ENCODE measurements around the gene PAK6.

The PAK6 gene

DNA sequence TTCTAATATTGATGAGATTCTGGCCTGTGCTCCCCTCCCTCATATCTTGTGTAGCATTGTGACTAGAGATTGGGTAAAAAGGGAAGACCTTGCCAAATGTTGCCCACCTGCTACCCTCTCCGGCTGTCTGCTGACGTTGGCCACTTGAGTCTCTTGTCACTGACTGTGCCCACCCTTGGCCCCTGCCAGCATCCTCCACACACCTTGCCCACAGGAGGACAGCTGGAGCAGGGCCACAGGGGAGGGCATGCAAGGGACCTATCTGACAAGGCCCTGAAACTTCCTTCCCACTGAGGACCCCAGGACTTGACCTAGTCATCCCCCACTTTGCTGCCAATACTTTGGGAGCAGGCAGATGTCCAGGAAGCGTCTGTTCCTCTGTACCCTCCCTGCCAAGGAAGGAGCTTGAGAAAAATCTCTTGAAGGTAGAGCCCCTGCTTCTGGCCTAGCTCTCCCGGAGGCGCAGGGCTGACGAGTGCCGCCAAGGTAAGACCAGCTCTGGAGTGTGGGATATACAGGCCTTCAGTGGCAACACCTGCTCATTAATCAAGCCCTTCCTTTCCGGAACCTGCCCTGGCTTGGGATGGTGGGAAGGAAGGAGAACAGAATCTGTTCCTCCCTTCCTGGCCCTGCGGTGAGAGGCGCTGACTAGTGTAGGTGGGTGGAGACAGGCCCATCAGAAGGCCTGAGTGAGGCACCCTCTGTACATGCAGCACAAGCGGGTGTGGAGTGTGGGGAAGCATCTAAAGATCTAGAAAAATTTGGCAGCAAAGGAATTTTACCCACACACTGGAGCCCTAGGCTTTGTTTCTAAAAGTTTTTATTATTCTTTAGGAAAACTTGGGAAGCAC is 4.9 kb upstream of the PAK6 start:
- TF ChIP-seq, protein P1, sequence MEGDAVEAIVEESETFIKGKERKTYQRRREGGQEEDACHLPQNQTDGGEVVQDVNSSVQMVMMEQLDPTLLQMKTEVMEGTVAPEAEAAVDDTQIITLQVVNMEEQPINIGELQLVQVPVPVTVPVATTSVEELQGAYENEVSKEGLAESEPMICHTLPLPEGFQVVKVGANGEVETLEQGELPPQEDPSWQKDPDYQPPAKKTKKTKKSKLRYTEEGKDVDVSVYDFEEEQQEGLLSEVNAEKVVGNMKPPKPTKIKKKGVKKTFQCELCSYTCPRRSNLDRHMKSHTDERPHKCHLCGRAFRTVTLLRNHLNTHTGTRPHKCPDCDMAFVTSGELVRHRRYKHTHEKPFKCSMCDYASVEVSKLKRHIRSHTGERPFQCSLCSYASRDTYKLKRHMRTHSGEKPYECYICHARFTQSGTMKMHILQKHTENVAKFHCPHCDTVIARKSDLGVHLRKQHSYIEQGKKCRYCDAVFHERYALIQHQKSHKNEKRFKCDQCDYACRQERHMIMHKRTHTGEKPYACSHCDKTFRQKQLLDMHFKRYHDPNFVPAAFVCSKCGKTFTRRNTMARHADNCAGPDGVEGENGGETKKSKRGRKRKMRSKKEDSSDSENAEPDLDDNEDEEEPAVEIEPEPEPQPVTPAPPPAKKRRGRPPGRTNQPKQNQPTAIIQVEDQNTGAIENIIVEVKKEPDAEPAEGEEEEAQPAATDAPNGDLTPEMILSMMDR (IDR thresholded peaks at IDR 0.05; ENCODE audit: low read depth, low read length): no peak
- DNase-seq (ENCODE audit: extremely low read depth, low read depth): no peak

DNA sequence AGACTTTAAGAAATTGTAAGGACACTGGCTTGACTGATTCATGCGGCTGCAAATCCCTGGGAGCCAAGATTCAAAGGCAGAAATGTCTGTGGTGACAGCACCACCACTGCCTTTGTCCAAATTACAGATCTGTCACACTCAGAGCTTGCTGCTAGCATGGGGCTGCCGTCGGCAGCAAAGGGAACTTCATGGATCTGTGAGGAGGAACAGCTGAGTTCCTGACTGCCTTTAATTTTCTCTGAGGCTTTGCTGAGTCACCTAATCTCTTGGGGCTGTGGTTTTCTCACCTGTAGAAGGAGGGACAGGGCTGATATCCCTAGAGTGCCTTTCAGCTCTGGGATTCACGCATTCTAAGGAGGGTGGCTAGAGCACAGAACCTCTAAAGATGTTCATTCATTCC is 4.1 kb upstream of the PAK6 start:
- TF ChIP-seq, protein P1 (IDR thresholded peaks at IDR 0.05; ENCODE audit: low read depth, low read length): no peak
- no peak for DNase-seq (ENCODE audit: extremely low read depth, low read depth)

DNA sequence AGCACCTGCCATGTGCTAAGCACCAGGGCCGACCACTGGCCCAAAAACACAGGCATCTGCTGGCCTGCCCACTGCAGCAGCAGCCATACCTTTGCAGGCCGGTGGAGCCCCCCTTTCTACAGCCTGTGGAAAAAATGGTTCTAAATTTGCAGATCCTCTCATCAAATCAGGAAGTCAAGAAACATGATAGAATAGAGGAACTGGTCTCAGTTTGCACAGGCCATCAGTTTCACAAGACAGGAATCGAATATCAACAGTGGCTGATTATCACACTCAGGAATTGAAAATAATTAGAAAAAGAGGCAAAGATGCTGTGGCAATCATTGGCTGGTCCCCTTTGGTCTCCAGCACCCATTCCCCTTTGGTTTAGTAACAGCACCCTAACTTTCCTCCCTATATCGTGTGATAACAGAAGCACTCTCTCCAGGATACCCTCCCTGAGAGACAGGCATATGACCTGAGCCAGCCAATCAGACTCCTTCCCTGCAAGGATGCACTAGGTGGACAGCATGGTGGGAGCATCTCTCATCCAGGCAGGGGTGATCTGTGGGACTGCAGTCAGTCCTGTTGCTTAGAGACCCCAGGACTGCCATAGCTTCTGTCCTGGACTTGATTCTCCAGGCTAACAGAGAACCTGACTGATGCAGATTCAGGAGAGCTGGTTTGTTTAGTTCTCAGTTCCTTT is 3.5 kb upstream of the PAK6 start:
- DNase-seq (ENCODE audit: extremely low read depth, low read depth): no peak

DNA sequence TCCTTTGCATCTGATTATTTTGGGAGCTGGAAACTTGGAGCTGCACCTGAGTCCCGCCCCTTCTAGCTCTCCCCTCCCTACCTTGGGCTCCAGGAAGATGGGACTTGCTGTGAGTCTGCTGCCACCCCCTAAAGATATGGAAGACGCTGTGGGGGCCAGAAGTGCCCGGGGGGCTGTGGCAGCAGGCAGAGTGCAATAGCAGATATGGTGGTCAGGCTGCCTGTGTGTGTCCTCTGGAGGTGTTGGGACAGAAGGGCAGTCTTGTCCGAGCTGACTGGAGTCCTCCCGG is 485 bp downstream of the PAK6 start:
- TF ChIP-seq, protein P1 (IDR thresholded peaks at IDR 0.05; ENCODE audit: low read depth, low read length): no peak
- no peak for DNase-seq (ENCODE audit: extremely low read depth, low read depth)

More for the DNA sequence above, 3.5 kb upstream of the PAK6 start:
- TF ChIP-seq, protein P1 (IDR thresholded peaks at IDR 0.05; ENCODE audit: low read depth, low read length): no peak

DNA sequence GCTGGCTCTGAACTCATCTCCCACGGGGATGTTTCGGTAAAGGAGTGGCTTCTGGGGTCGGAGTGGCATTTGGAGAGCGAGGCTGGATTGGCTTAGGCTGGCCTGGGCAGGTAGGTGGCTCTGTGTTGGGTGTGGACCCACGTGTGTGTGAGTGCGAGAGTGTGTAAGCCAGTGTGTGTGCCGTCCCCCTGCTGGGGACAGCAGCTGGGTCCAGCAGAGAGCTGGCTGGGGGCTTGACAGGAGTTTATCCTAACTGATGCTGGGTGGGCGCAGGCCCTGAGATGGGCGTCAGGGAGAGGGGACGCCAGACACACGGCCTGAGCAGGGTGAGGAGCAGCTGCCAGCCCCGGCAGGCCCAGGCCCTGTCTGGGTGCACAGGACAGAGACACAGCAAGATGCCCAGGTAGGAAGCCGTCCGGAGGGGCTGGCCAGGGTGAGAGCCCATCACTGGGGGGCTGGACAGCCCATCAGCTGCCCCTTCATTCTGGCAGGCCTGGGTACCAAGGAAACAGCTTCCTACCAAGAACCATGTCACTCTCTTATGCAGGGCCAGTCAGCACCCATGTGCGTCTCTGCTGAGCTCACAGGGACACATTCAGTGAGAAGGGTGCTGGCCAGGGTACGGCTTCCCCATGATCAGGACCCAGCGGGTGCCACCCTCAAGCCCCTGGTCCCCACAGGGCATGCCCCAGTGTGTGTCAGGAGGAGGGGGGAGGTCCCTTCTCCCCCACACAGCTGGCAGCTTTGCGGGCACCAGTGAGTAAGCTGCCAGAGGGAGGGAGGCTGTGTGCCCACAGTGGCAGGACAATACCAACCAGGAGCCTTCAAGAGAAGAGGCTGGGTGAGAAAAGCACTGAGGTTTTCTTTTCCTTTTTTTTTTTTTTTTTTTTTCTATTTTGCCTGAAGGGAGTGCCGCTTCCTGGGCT is 1.1 kb downstream of the PAK6 start:
- DNase-seq (ENCODE audit: extremely low read depth, low read depth): no peak
- TF ChIP-seq, protein P1 (IDR thresholded peaks at IDR 0.05; ENCODE audit: low read depth, low read length): no peak

DNA sequence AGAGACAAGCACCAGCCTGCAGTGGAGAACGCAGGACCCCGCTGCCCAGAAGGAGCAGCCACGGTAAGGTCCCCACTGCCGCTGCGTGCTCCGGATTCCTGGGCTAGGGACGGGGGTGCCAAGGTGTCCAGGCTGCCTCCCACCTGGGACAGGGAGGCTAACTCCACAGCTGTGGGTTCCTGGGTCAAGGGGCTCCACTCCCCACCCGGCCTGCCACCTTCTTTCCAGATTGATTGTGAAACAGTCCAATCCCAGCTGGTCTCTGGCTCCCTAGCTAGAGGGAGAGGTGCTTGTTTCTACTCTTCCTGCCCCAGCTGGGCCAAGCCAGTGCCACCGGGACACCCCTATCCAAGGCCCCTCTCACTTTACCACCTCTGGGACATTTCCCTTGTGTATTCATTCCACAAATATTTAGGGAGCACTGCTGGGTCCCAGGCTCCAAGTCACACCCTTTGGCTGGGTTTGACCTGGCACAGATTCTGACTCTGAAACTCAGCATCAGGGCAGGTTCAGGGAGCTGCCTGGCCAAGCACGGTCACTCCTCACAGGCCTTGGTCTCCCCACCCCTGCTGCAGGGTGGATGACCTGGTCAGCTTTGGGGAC is 1.9 kb downstream of the PAK6 start:
- TF ChIP-seq, protein P1 (IDR thresholded peaks at IDR 0.05; ENCODE audit: low read depth, low read length): no peak
- no peak for DNase-seq (ENCODE audit: extremely low read depth, low read depth)
